Measurements from ENCODE around the gene FOXM1. TPM values are rescaled to one million over a fixed set of nuclear protein-coding genes. Genes with fewer than 3 reads are reported as not detected.

Gene FOXM1
- total RNA-seq, 4 donors from 2014 or later = 1.3 to 1.7 TPM; not detected in 2

DNA sequence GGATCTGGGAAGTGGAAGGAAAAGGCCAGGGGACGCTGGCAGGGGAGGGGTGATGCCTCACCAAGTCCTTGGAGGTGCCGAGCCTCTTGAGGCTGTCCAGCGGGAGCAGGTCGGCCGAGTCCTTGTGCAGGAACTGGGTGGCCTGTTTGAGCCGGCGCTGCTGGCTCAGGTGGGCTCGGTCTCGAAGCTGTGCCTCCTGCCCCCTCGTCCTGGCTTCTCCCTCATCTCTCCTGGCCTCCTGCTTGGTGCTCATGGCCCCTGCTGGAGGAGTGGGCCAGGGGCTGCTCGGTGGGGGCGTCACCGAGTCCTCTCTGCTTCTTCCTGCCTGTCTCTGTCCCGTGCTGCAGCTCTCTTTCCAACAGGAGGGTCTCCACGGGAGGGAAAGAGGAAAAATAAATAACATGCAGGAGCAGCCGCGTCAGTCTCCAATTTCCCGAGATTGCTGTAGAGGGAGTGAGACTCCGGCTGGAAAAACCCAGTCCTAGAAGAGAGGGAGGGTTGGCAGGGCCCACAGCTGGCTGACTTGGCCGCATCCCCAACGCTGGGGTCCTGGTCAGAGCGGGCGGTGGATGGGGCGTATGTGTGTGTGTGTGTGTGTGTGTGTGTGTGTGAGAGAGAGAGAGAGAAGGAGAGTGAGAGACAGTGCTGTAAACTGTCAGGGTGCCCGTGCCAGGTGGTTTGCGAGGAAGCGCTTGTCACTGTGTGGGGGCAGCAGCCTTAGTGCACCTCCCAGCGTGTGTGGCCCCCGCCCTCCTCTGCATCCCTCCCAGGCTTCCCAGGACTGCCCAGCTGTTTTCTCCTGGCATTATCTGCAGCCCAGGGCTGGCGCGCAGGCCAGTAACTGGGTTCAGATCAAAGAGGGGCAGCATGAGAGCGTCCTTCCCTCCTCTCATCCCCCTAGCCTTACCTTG, 42.1 kb downstream of the FOXM1 start, which contains the start of gene NRIP2:
Gene NRIP2 (minus strand): TSS at position 455 of the 911 bp plus-strand sequence. CDS start 52 bp downstream, at position 403.
- no peaks in the 10 kb centered on the region for H3K9me3 ChIP-seq
- 1 to 9% methylated on average over 7 to 14 of the region's 32 CpGs for WGBS, 2 donors (ENCODE audit: low coverage in 1 of 2)
- peak; percentile 55 for ATAC-seq

DNA sequence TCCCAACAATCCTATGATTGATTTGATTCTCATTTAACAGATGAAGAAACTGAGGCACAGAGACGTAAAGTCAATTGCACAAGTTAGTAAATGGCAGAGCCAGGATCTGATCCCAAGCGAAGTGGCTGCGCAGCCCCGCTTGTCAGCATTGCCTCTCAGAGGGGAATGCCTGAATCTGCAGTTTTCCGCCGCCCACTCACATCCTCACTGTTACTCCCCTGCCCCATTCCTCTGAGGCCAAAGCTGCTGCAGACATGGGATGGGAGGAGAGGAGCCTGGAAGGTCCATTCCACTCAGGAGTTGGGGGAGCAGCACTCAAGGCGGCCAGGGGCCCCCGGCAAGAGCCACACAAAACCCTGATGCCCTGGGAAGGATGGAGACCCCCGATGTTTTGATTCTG, 43.2 kb downstream of the FOXM1 start:
- Histone ChIP-seq H3K27me3 (peaks cover 24% of the 10 kb centered on the region), H3K4me1 (peaks cover 0 to 13% (median 10%) of the 10 kb centered on the region in 3 donors), H3K27ac (peak overlapping the region in 1 of 4 donors; percentile 69), H3K9me3 (no peaks in the 10 kb centered on the region), H3K4me3 (peak overlapping the region in 1 of 2 donors; percentile 38), H3K36me3 (peaks cover 0 to 46% of the 10 kb centered on the region in 2 donors)
- ATAC-seq = no peak
- TF ChIP-seq POLR2A (IDR thresholded peaks at IDR 0.05) (no peak), EP300 (IDR thresholded peaks at IDR 0.05) (no peak), POLR2AphosphoS5 (IDR thresholded peaks at IDR 0.05) (no peak)
- TF ChIP-seq, protein P1, sequence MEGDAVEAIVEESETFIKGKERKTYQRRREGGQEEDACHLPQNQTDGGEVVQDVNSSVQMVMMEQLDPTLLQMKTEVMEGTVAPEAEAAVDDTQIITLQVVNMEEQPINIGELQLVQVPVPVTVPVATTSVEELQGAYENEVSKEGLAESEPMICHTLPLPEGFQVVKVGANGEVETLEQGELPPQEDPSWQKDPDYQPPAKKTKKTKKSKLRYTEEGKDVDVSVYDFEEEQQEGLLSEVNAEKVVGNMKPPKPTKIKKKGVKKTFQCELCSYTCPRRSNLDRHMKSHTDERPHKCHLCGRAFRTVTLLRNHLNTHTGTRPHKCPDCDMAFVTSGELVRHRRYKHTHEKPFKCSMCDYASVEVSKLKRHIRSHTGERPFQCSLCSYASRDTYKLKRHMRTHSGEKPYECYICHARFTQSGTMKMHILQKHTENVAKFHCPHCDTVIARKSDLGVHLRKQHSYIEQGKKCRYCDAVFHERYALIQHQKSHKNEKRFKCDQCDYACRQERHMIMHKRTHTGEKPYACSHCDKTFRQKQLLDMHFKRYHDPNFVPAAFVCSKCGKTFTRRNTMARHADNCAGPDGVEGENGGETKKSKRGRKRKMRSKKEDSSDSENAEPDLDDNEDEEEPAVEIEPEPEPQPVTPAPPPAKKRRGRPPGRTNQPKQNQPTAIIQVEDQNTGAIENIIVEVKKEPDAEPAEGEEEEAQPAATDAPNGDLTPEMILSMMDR (IDR thresholded peaks at IDR 0.05) = no peak
- WGBS, 2 donors (ENCODE audit: low coverage in 1 of 2) = 41 to 75% methylated on average over 3 to 4 of the region's 9 CpGs

More for the DNA sequence above, 42.1 kb downstream of the FOXM1 start, which contains the start of gene NRIP2:
- Histone ChIP-seq H3K4me1 (peaks cover 0 to 13% (median 10%) of the 10 kb centered on the region in 3 donors), H3K27ac (peak within 1 kb of the TSS in 3 of 4 donors; percentile 16 to 69 (median 37)), H3K27me3 (peaks cover 24% of the 10 kb centered on the region), H3K36me3 (peaks cover 0 to 44% of the 10 kb centered on the region in 2 donors), H3K4me3 (peak within 1 kb of the TSS in 1 of 2 donors; percentile 38)
- no peak for TF ChIP-seq EP300 (IDR thresholded peaks at IDR 0.05)
- TF ChIP-seq, protein P1 (IDR thresholded peaks at IDR 0.05) = no peak
- TF ChIP-seq POLR2AphosphoS5 (IDR thresholded peaks at IDR 0.05) = no peak
- no peak for TF ChIP-seq POLR2A (IDR thresholded peaks at IDR 0.05)

DNA sequence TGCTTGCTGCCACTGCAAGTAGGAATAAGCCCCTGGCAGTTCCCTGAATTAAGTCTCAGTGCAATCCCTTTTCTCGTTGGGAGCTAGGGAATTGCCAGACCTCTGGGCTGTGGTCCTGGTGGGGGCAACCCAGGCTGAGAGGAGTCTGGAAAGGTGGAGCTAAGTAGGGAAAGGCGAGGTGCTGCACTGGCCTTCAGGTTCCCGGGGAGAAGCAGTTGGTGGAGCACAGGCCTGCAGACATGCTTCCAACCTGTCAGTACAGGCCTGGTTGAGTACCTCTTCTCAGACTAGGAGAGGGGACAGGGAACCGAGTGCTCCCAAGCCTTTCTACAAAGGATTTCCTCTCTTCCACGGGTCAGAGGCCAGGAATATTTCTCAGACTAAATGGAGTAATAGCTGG, 43.6 kb downstream of the FOXM1 start:
- peaks cover 0 to 46% of the 10 kb centered on the region in 2 donors for H3K36me3 ChIP-seq
- peaks cover 0 to 13% (median 10%) of the 10 kb centered on the region in 3 donors for H3K4me1 ChIP-seq
- H3K27me3 ChIP-seq = peaks cover 24% of the 10 kb centered on the region
- no peak for TF ChIP-seq POLR2A (IDR thresholded peaks at IDR 0.05)
- H3K9me3 ChIP-seq = no peaks in the 10 kb centered on the region
- H3K27ac ChIP-seq = peak overlapping the region in 1 of 4 donors; percentile 69
- ATAC-seq = no peak
- WGBS, 2 donors (ENCODE audit: low coverage in 1 of 2) = 40 to 70% methylated on average over 1 to 2 of the region's 5 CpGs
- H3K4me3 ChIP-seq = no peak overlapping the region

DNA sequence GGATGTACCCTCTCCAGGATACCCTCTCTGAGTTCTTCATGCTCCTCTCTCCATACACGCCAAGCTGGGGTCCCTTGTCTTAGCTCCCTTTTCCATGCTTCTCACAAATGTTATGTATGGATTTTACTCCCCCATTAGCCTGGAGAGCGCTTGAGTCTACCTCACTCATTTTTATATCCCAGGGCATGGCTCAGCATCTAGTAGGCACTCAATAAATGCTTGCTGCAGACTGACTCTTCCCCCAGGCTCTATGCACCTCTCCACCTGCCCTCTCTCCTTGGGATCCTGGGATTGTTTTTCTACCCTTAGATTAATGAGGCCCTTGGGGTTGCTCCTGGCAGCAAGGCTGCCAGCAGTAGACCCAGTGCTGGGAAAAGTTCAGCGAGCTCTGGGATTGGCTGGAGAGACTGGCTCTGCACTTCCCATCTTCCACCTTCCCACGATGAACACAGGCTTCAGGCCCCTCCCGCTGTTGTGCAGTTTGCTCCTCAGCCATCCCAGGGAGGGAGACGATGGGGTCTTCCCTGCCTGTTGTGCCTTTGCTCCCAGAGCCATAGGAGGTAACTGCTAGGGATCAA, 44.3 kb downstream of the FOXM1 start:
- peak overlapping the region in 1 of 4 donors; percentile 69 for H3K27ac ChIP-seq
- H3K9me3 ChIP-seq = no peaks in the 10 kb centered on the region
- 56 to 72% methylated on average over 3 to 5 of the region's 6 CpGs for WGBS, 2 donors (ENCODE audit: low coverage in 1 of 2)
- TF ChIP-seq, protein P1 (IDR thresholded peaks at IDR 0.05) = no peak
- TF ChIP-seq POLR2A (IDR thresholded peaks at IDR 0.05) (no peak), EP300 (IDR thresholded peaks at IDR 0.05) (no peak), POLR2AphosphoS5 (IDR thresholded peaks at IDR 0.05) (no peak)
- peaks cover 24% of the 10 kb centered on the region for H3K27me3 ChIP-seq
- H3K36me3 ChIP-seq = peaks cover 0 to 46% of the 10 kb centered on the region in 2 donors
- peaks cover 0 to 13% (median 10%) of the 10 kb centered on the region in 3 donors for H3K4me1 ChIP-seq
- H3K4me3 ChIP-seq = no peak overlapping the region
- no peak for ATAC-seq

DNA sequence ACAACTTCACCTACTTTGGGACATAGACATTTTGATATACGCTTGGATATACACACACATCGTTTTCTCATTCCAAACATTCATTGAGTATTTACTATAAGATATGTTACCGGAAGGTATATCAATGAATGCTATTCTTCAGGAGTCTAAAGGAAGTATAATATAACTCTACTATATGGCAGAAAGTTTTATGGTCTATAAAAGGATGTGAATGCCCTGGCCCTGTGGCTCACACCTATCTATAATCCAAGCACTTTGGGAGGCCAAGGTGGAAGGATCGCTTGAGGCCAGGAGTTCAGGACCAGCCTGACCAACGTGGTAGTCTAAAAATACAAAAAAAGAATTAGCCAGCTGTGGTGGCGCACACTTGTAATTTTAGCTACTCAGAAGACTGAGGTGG, 47.7 kb downstream of the FOXM1 start:
- TF ChIP-seq POLR2A (IDR thresholded peaks at IDR 0.05) = no peak
- no peak for TF ChIP-seq EP300 (IDR thresholded peaks at IDR 0.05)
- TF ChIP-seq, protein P1 (IDR thresholded peaks at IDR 0.05) = no peak
- H3K4me3 ChIP-seq = no peak overlapping the region
- WGBS, 2 donors (ENCODE audit: low coverage in 1 of 2) = 86 to 95% methylated on average over 5 to 6 of the region's 6 CpGs
- H3K27ac ChIP-seq = no peak overlapping the region
- H3K36me3 ChIP-seq = peaks cover 0 to 79% of the 10 kb centered on the region in 2 donors
- H3K4me1 ChIP-seq = peaks cover 0 to under 1% (median 0%) of the 10 kb centered on the region in 3 donors
- no peaks in the 10 kb centered on the region for H3K9me3 ChIP-seq
- H3K27me3 ChIP-seq = peaks cover under 1% of the 10 kb centered on the region
- no peak for ATAC-seq
